GM13977 (cell line): ENCODE measurements around the gene ZKSCAN2.

Experiments
- DNase-seq: peaks from one replicate; pipeline ENCODE4 v3.0.0; 2012; ENCODE audit warnings: low spot score
- CTCF ChIP-seq: IDR thresholded peaks from 2 replicates; pipeline ENCODE4 v1.5.1; 2012; ENCODE audit warnings: mild to moderate bottlenecking, control low read depth; ENCODE audit not compliant: insufficient read depth; ENCODE audit errors: extremely low read depth, missing control alignments
- in situ Hi-C: fragments of 300-500 bp; cut with MboI; formaldehyde crosslinking; loops from one replicate; pipeline ENCODE4 v1.12.0; 2022; ENCODE audit warnings: low sequenced_read_pairs, low pct_unique_long_range_greater_than_20kb, mixed read lengths, inconsistent platforms; ENCODE audit not compliant: unreplicated experiment

The ZKSCAN2 gene

GRCh38 chr16:25279491-25279890, 21.8 kb upstream of the ZKSCAN2 start:
- TF ChIP-seq CTCF, result no peak
- DNase-seq, result no peak
- in situ Hi-C loops, result loop anchor here (25.0 kb wide), 1 partner anchor 558 kb away; no protein-coding TSS in a partner anchor

- DNase-seq, result no peak
- TF ChIP-seq CTCF, result no peak
- in situ Hi-C loops, result no loop called here
These were observed 13.8 kb upstream of the ZKSCAN2 start for GRCh38 chr16:25271421-25271820.

- in situ Hi-C loops, result no loop called here
- TF ChIP-seq CTCF, result no peak
- no peak for DNase-seq
These were observed 12.9 kb upstream of the ZKSCAN2 start for GRCh38 chr16:25270577-25270976.

- in situ Hi-C loops, result no loop called here
- TF ChIP-seq CTCF, result no peak
These were observed 12.2 kb upstream of the ZKSCAN2 start for GRCh38 chr16:25269879-25270278.

GRCh38 chr16:25265968-25266367, 8.3 kb upstream of the ZKSCAN2 start:
- no peak for DNase-seq
- in situ Hi-C loops, result no loop called here
- no peak for TF ChIP-seq CTCF

More at GRCh38 chr16:25269879-25270278, 12.2 kb upstream of the ZKSCAN2 start:
- no peak for DNase-seq

GRCh38 chr16:25264597-25264996, 7.0 kb upstream of the ZKSCAN2 start:
- DNase-seq, result no peak
- in situ Hi-C loops, result no loop called here
- no peak for TF ChIP-seq CTCF

- no peak for DNase-seq
- no peak for TF ChIP-seq CTCF
- in situ Hi-C loops, result no loop called here
These were observed 2.8 kb upstream of the ZKSCAN2 start for GRCh38 chr16:25260416-25260815.
